Neural cell (in vitro differentiated cells): ENCODE measurements around the gene FSIP1. TPM values are rescaled to one million over a fixed set of nuclear protein-coding genes. Genes with fewer than 3 reads are reported as not detected.

ENCODE experiments used
- H2AFZ ChIP-seq: fragments of 200-600, 300-800 bp; sonication (generic), shearing (Covaris generic); 2 replicates; pipeline ENCODE4 v1.6.0; 2014; ENCODE audit warnings: low read depth, mild to moderate bottlenecking, antibody characterized with exemption, low read length, moderate library complexity
- H3F3A ChIP-seq: fragments of 200-600 bp; shearing (Covaris generic); 2 replicates; pipeline ENCODE4 v1.6.1; 2016; ENCODE audit warnings: mild to moderate bottlenecking, moderate library complexity, mixed read lengths, antibody characterized with exemption, low read length; ENCODE audit not compliant: insufficient read depth, poor library complexity, severe bottlenecking
- H3K27ac ChIP-seq: fragments of 200-600, 300-800 bp; sonication (generic), shearing (Covaris generic); 2 replicates; pipeline ENCODE4 v1.5.1; 2014; ENCODE audit warnings: mild to moderate bottlenecking, low read length, moderate library complexity
- H3K27me3 ChIP-seq: fragments of 300-800, 200-600 bp; sonication (generic), shearing (Covaris generic); 2 replicates; pipeline ENCODE4 v1.6.0; 2014; ENCODE audit warnings: mild to moderate bottlenecking, low read depth, low read length, moderate library complexity; ENCODE audit not compliant: insufficient read depth
- H3K36me3 ChIP-seq: fragments of 300-800, 200-600 bp; sonication (generic), shearing (Covaris generic); 2 replicates; pipeline ENCODE4 v1.5.1; 2014; ENCODE audit warnings: mild to moderate bottlenecking, antibody characterized with exemption, low read length, moderate library complexity; ENCODE audit not compliant: insufficient read depth
- H3K4me2 ChIP-seq: fragments of 300-800, 200-600 bp; sonication (generic), shearing (Covaris generic); 2 replicates; pipeline ENCODE4 v1.6.0; 2014; ENCODE audit warnings: mild to moderate bottlenecking, low read length
- H3K4me3 ChIP-seq: fragments of 300-800, 200-600 bp; sonication (generic), shearing (Covaris generic); 2 replicates; pipeline ENCODE4 v1.5.1; 2014; ENCODE audit warnings: mild to moderate bottlenecking, low read length, moderate library complexity
- H3K79me2 ChIP-seq: fragments of 200-600 bp; shearing (Covaris generic); replicated peaks from 2 replicates; pipeline ENCODE4 v1.6.0; 2014; ENCODE audit warnings: mild to moderate bottlenecking, low read length, moderate library complexity; ENCODE audit not compliant: insufficient read depth
- H3K9ac ChIP-seq: fragments of 300-800, 200-600 bp; sonication (generic), shearing (Covaris generic); 2 replicates; pipeline ENCODE4 v1.6.1; 2016; ENCODE audit warnings: mild to moderate bottlenecking, low read length, mixed read lengths
- H3K9me2 ChIP-seq: fragments of 200-600 bp; shearing (Covaris generic); 2 replicates; pipeline ENCODE4 v1.6.1; 2016; ENCODE audit warnings: mild to moderate bottlenecking, low read length, mixed read lengths; ENCODE audit not compliant: insufficient read depth
- H3K9me3 ChIP-seq: fragments of 200-600, 300-800 bp; sonication (generic), shearing (Covaris generic); 2 replicates; pipeline ENCODE4 v1.6.1; 2016; ENCODE audit warnings: mild to moderate bottlenecking, mixed run types, low read length, moderate library complexity, mixed read lengths
- H4K20me1 ChIP-seq: fragments of 200-600 bp; shearing (Covaris generic); 2 replicates; pipeline ENCODE4 v1.6.1; 2016; ENCODE audit warnings: mild to moderate bottlenecking, mixed run types; ENCODE audit not compliant: insufficient read depth
- EP300 ChIP-seq: fragments of 450-650 bp; conservative IDR thresholded peaks from 2 replicates; pipeline ENCODE4 v1.6.1; 2014; ENCODE audit warnings: antibody characterized with exemption, mild to moderate bottlenecking, moderate library complexity; ENCODE audit not compliant: poor library complexity, severe bottlenecking
- EZH2 ChIP-seq: fragments of 200-600, 300-800 bp; shearing (Covaris generic), sonication (generic); IDR thresholded peaks from 2 replicates; pipeline ENCODE4 v1.6.1; 2014; ENCODE audit warnings: antibody characterized with exemption, low read length, borderline replicate concordance, mild to moderate bottlenecking; ENCODE audit not compliant: insufficient read depth, poor library complexity, severe bottlenecking
- MXI1 ChIP-seq: fragments of 450-650 bp; conservative IDR thresholded peaks from 2 replicates; pipeline ENCODE4 v1.6.1; 2014; ENCODE audit warnings: antibody characterized with exemption, mild to moderate bottlenecking; ENCODE audit not compliant: poor library complexity, severe bottlenecking
- POLR2AphosphoS5 ChIP-seq: IDR thresholded peaks from 2 replicates; pipeline ENCODE4 v1.6.1; 2012
- RAD21 ChIP-seq: fragments of 450-650 bp; conservative IDR thresholded peaks from 2 replicates; pipeline ENCODE4 v1.6.1; 2014; ENCODE audit warnings: antibody characterized with exemption, mild to moderate bottlenecking, moderate library complexity
- SMC3 ChIP-seq: fragments of 450-650 bp; conservative IDR thresholded peaks from 2 replicates; pipeline ENCODE4 v1.6.1; 2014; ENCODE audit warnings: antibody characterized with exemption, mild to moderate bottlenecking, moderate library complexity; ENCODE audit not compliant: poor library complexity
- TAF1 ChIP-seq: IDR thresholded peaks from 2 replicates; pipeline ENCODE4 v1.6.1; 2012; ENCODE audit warnings: low read depth
- polyA plus RNA-seq: library from polyadenylated mRNA; depleted of rRNA; stranded (reverse); fragments of >200 nt; gene quantifications from 2 replicates; pipeline ENCODE4 v1.2.3, GENCODE V29; 2014
- TF ChIP-seq, protein P1 (sequence below): IDR thresholded peaks from 2 replicates; pipeline ENCODE4 v1.6.1; 2012; ENCODE audit warnings: borderline replicate concordance
- TF ChIP-seq, protein P2 (sequence below): fragments of 450-650 bp; IDR thresholded peaks from 2 replicates; pipeline ENCODE4 v1.5.1; 2014; ENCODE audit warnings: antibody characterized with exemption, mild to moderate bottlenecking, moderate library complexity; ENCODE audit not compliant: poor library complexity, severe bottlenecking

Gene FSIP1
- polyA plus RNA-seq, 1 donor from 2014 or later, result 3.8 TPM

DNA sequence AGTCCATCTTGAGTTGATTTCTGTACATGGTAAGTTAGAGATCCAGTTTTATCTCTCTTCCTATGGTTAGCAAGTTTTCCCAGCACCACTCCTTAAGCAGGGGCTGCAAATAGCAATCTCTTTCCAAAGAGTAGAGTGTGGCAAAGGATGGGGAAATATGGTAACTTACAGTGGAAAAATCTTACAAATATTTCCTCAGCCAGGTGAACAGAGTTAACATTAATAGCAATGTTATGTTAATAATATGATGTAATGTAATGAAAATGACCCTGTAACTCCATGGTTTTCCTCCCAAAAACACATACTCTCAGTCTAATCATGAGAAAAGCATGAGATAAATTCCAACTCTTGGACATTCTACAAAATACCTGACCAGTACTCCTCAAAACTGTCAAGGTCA lies 30.4 kb downstream of the FSIP1 start:
- Histone ChIP-seq H3K4me3 (no peak overlapping the region), H3K4me2 (no peak overlapping the region), H2AFZ (no peak overlapping the region), H3K9me3 (no peaks in the 10 kb centered on the region), H3K9ac (no peak overlapping the region), H3K27me3 (no peaks in the 10 kb centered on the region), H4K20me1 (no peaks in the 10 kb centered on the region), H3K79me2 (no peaks in the 10 kb centered on the region), H3F3A (no peaks in the 10 kb centered on the region), H3K36me3 (no peaks in the 10 kb centered on the region), H3K9me2 (no peaks in the 10 kb centered on the region), H3K27ac (no peak overlapping the region)
- TF ChIP-seq EZH2 (no peak), MXI1 (no peak), POLR2AphosphoS5 (no peak), SMC3 (no peak), EP300 (no peak), RAD21 (no peak), TAF1 (no peak)
- TF ChIP-seq, protein P1, sequence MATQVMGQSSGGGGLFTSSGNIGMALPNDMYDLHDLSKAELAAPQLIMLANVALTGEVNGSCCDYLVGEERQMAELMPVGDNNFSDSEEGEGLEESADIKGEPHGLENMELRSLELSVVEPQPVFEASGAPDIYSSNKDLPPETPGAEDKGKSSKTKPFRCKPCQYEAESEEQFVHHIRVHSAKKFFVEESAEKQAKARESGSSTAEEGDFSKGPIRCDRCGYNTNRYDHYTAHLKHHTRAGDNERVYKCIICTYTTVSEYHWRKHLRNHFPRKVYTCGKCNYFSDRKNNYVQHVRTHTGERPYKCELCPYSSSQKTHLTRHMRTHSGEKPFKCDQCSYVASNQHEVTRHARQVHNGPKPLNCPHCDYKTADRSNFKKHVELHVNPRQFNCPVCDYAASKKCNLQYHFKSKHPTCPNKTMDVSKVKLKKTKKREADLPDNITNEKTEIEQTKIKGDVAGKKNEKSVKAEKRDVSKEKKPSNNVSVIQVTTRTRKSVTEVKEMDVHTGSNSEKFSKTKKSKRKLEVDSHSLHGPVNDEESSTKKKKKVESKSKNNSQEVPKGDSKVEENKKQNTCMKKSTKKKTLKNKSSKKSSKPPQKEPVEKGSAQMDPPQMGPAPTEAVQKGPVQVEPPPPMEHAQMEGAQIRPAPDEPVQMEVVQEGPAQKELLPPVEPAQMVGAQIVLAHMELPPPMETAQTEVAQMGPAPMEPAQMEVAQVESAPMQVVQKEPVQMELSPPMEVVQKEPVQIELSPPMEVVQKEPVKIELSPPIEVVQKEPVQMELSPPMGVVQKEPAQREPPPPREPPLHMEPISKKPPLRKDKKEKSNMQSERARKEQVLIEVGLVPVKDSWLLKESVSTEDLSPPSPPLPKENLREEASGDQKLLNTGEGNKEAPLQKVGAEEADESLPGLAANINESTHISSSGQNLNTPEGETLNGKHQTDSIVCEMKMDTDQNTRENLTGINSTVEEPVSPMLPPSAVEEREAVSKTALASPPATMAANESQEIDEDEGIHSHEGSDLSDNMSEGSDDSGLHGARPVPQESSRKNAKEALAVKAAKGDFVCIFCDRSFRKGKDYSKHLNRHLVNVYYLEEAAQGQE, result no peak
- TF ChIP-seq, protein P2, sequence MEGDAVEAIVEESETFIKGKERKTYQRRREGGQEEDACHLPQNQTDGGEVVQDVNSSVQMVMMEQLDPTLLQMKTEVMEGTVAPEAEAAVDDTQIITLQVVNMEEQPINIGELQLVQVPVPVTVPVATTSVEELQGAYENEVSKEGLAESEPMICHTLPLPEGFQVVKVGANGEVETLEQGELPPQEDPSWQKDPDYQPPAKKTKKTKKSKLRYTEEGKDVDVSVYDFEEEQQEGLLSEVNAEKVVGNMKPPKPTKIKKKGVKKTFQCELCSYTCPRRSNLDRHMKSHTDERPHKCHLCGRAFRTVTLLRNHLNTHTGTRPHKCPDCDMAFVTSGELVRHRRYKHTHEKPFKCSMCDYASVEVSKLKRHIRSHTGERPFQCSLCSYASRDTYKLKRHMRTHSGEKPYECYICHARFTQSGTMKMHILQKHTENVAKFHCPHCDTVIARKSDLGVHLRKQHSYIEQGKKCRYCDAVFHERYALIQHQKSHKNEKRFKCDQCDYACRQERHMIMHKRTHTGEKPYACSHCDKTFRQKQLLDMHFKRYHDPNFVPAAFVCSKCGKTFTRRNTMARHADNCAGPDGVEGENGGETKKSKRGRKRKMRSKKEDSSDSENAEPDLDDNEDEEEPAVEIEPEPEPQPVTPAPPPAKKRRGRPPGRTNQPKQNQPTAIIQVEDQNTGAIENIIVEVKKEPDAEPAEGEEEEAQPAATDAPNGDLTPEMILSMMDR, result no peak

DNA sequence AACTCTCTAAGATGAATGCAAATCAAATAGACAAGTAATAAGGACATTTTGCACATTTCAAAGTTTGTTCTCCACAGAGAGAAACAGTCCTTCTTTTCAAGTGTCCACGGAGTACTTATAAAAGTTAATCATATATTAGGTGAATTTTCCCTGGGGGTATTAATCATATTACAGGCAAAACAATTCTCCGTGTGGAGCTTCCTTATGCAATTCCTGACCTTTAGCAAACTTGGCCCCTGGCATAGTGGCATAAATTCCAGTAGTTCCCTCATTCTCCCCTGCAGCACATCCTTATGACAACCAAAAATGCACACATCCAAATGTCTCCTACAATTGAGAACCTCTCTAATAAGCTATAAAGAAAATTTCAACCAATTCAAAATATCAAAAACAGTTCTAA lies 34.4 kb downstream of the FSIP1 start:
- Histone ChIP-seq H3K4me2 (no peak overlapping the region), H3K27me3 (no peaks in the 10 kb centered on the region), H3K36me3 (no peaks in the 10 kb centered on the region), H4K20me1 (no peaks in the 10 kb centered on the region), H3F3A (no peaks in the 10 kb centered on the region), H2AFZ (no peak overlapping the region), H3K79me2 (no peaks in the 10 kb centered on the region), H3K27ac (no peak overlapping the region), H3K9me3 (no peaks in the 10 kb centered on the region), H3K9me2 (no peaks in the 10 kb centered on the region), H3K9ac (no peak overlapping the region), H3K4me3 (no peak overlapping the region)
- TF ChIP-seq TAF1 (no peak), SMC3 (no peak), MXI1 (no peak), EZH2 (no peak), RAD21 (no peak), POLR2AphosphoS5 (no peak), EP300 (no peak)
- TF ChIP-seq, protein P2, result no peak
- TF ChIP-seq, protein P1, result no peak
